IPS-11a (cell line): ENCODE results near the gene SPSB3.

Experiments used
- H3K4me3 ChIP-seq: one replicate; pipeline ENCODE4 v1.5.1; 2013; ENCODE audit warnings: low read depth, low read length, control low read depth

The SPSB3 gene

GRCh38 chr16:1782408-1783264 lies at the start of gene SPSB3, which contains the start of gene NUBP2:
Gene SPSB3, minus strand, starts transcription at chr16:1782571. Its CDS starts 1,088 bp downstream, at chr16:1781483.
Gene NUBP2, plus strand, starts transcription at chr16:1782960. Its CDS starts 61 bp downstream, at chr16:1783021.
- peak within 1 kb of the TSS; percentile 95 for H3K4me3 ChIP-seq

GRCh38 chr16:1831186-1832075 lies 49.1 kb upstream of the SPSB3 start:
- no peak overlapping the region for H3K4me3 ChIP-seq

- no peak overlapping the region for H3K4me3 ChIP-seq
Observed at GRCh38 chr16:1830213-1830612, 47.8 kb upstream of the SPSB3 start.

- H3K4me3 ChIP-seq: no peak overlapping the region
Observed at GRCh38 chr16:1828645-1829410, 46.5 kb upstream of the SPSB3 start.

GRCh38 chr16:1826691-1827573 lies 44.6 kb upstream of the SPSB3 start, which contains the start of the genes FAHD1 and HAGH:
Gene FAHD1, plus strand, starts transcription at chr16:1827206. Its CDS starts 33 bp downstream, at chr16:1827239.
Gene HAGH, minus strand, starts transcription at chr16:1826825. Its CDS starts 38 bp downstream, at chr16:1826787.
- H3K4me3 ChIP-seq: peak within 1 kb of the TSS; percentile 97

- peak overlapping the region; percentile 97 for H3K4me3 ChIP-seq
Observed at GRCh38 chr16:1825864-1826690, 43.7 kb upstream of the SPSB3 start.

GRCh38 chr16:1825381-1825863 lies 43.1 kb upstream of the SPSB3 start:
- H3K4me3 ChIP-seq: peak overlapping the region; percentile 97

GRCh38 chr16:1823821-1824220 lies 41.5 kb upstream of the SPSB3 start:
- H3K4me3 ChIP-seq: no peak overlapping the region

GRCh38 chr16:1822801-1823200 lies 40.4 kb upstream of the SPSB3 start:
- no peak overlapping the region for H3K4me3 ChIP-seq

GRCh38 chr16:1821861-1822611 lies 39.7 kb upstream of the SPSB3 start:
- no peak overlapping the region for H3K4me3 ChIP-seq

GRCh38 chr16:1820946-1821290 lies 38.5 kb upstream of the SPSB3 start:
- H3K4me3 ChIP-seq: no peak overlapping the region

GRCh38 chr16:1820096-1820945 lies 38.0 kb upstream of the SPSB3 start:
- H3K4me3 ChIP-seq: no peak overlapping the region

- no peak overlapping the region for H3K4me3 ChIP-seq
Observed at GRCh38 chr16:1819611-1820010, 37.2 kb upstream of the SPSB3 start.

GRCh38 chr16:1818873-1819525 lies 36.6 kb upstream of the SPSB3 start:
- no peak overlapping the region for H3K4me3 ChIP-seq

- H3K4me3 ChIP-seq: no peak overlapping the region
Observed at GRCh38 chr16:1818204-1818872, 36.0 kb upstream of the SPSB3 start.

GRCh38 chr16:1817716-1818115 lies 35.3 kb upstream of the SPSB3 start:
- H3K4me3 ChIP-seq: no peak overlapping the region
